Adrenal gland (tissue), 5 donors: ENCODE data around the gene PRAME.

Source experiments
- POLR2A ChIP-seq, 2 donors: fragments of 450-650 bp; IDR thresholded peaks; one replicate each; pipeline ENCODE4 v1.6.1; 2017; ENCODE audit warnings: antibody characterized with exemption in 2 of 2, mild to moderate bottlenecking in 2 of 2, moderate library complexity in 1 of 2
- TF ChIP-seq, protein P1 (sequence below), 6 experiments: fragments of 450-650 bp in 4 of 6; fragments of 200-600 bp in 2 of 6; sonication (generic) in 1 of 6; IDR thresholded peaks; 1 replicate in 5 of 6; 2 replicates in 1 of 6; pipeline versions ENCODE4 v1.5.1 to v1.8.0; 2016 to 2021; ENCODE audit warnings: antibody characterized with exemption in 6 of 6, mild to moderate bottlenecking in 2 of 6, moderate library complexity in 1 of 6
- donor health status: DM: no; HTN: no; CAD: no.

DNA sequence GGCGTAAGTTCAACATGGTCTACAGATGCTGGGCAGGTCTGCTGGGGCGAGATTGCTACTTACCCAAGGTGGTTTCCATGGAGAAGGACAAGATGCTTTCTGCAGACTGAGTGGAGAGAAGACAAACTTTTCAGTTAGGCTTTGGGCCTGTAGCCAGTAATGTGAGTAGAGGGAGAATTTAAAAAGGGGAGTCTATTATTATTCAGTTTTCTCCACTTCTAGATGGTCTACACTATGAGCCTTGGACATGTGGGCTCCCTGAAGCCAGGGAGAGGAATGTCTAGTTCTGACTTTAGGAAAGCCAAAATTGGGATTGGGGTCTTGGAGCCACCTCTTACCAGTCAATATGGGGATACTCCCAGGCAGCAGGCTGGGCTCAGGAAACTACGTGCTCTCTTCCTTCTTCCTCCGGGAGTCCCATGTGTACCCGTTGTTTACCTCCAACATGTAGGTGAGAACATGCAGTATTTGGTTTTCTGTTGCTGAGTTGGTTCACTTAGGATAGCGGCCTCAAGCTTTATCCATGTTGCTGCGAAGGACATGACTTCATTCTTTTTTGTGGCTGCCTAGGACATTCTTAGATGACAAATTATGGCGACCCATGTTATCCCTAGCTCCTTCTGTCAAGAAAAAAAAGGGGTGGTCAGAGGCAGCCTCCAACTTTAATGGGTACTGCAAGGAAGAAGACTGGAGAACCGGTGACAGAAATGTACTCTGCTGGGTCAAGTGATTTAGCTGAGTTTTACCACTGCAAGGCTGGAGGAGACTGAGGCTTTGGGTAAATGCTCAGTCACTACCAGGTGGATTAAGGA lies 24.3 kb downstream of the PRAME start:
- TF ChIP-seq POLR2A (IDR thresholded peaks at IDR 0.05) = no peak
- TF ChIP-seq, protein P1, sequence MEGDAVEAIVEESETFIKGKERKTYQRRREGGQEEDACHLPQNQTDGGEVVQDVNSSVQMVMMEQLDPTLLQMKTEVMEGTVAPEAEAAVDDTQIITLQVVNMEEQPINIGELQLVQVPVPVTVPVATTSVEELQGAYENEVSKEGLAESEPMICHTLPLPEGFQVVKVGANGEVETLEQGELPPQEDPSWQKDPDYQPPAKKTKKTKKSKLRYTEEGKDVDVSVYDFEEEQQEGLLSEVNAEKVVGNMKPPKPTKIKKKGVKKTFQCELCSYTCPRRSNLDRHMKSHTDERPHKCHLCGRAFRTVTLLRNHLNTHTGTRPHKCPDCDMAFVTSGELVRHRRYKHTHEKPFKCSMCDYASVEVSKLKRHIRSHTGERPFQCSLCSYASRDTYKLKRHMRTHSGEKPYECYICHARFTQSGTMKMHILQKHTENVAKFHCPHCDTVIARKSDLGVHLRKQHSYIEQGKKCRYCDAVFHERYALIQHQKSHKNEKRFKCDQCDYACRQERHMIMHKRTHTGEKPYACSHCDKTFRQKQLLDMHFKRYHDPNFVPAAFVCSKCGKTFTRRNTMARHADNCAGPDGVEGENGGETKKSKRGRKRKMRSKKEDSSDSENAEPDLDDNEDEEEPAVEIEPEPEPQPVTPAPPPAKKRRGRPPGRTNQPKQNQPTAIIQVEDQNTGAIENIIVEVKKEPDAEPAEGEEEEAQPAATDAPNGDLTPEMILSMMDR (IDR thresholded peaks at IDR 0.05) = no peak
